ENCODE data around the gene SNRNP40.
A peak's percentile ranks its signal among the peaks of the same experiment; 100 is the strongest.

SNRNP40 gene

GRCh38 chr1:31296486-31297276 is at the start of gene SNRNP40, which contains the start of gene ZCCHC17:
Gene SNRNP40, minus strand, starts transcription at chr1:31296788. Its CDS starts 37 bp downstream, at chr1:31296751.
Gene ZCCHC17, plus strand, starts transcription at chr1:31297032. Its CDS starts 13,067 bp downstream, at chr1:31310099.
- peak; percentile 51 for TF ChIP-seq ZBTB7A (IDR thresholded peaks at IDR 0.05; ENCODE audit: low read depth)
- TF ChIP-seq FOXM1 (IDR thresholded peaks at IDR 0.05; ENCODE audit: borderline replicate concordance, low read depth) = no peak
- no peak for TF ChIP-seq EP300 (IDR thresholded peaks at IDR 0.05; ENCODE audit: borderline replicate concordance)
- TF ChIP-seq CREB1 (IDR thresholded peaks at IDR 0.05; ENCODE audit: low read depth) = peak; percentile 59
- no peak for TF ChIP-seq RAD21 (IDR thresholded peaks at IDR 0.05; ENCODE audit: low read depth)
- TF ChIP-seq TCF12 (IDR thresholded peaks at IDR 0.05; ENCODE audit: low read depth) = peak; percentile 22; the same call in 1 of the 2 replicates
- TF ChIP-seq NFIC (IDR thresholded peaks at IDR 0.05) = no peak
- peak; percentile 92 for TF ChIP-seq YY1 (IDR thresholded peaks at IDR 0.05; ENCODE audit: low read depth)
- no peak for TF ChIP-seq TEAD4 (IDR thresholded peaks at IDR 0.05)
- no peak for TF ChIP-seq CEBPB (IDR thresholded peaks at IDR 0.05)
- TF ChIP-seq USF1 (IDR thresholded peaks at IDR 0.05) = no peak
- TF ChIP-seq MAX (IDR thresholded peaks at IDR 0.05) = peak; percentile 73
- TF ChIP-seq EGR1 (IDR thresholded peaks at IDR 0.05) = no peak
- no peak for TF ChIP-seq REST (IDR thresholded peaks at IDR 0.05; ENCODE audit: low read depth)
- TF ChIP-seq TAF1 (IDR thresholded peaks at IDR 0.05; ENCODE audit: low read depth) = peak; percentile 90

GRCh38 chr1:31345635-31346034 is 49.0 kb upstream of the SNRNP40 start:
- no peak for TF ChIP-seq TEAD4 (IDR thresholded peaks at IDR 0.05)
- TF ChIP-seq TAF1 (IDR thresholded peaks at IDR 0.05; ENCODE audit: low read depth) = no peak
- no peak for TF ChIP-seq NFIC (IDR thresholded peaks at IDR 0.05)
- TF ChIP-seq FOXM1 (IDR thresholded peaks at IDR 0.05; ENCODE audit: borderline replicate concordance, low read depth) = no peak

GRCh38 chr1:31344503-31344902 is 47.9 kb upstream of the SNRNP40 start:
- TF ChIP-seq CREB1 (IDR thresholded peaks at IDR 0.05; ENCODE audit: low read depth) (no peak), FOXM1 (IDR thresholded peaks at IDR 0.05; ENCODE audit: borderline replicate concordance, low read depth) (no peak), CEBPB (IDR thresholded peaks at IDR 0.05) (no peak)

- no peak for TF ChIP-seq TEAD4 (IDR thresholded peaks at IDR 0.05)
- no peak for TF ChIP-seq CREB1 (IDR thresholded peaks at IDR 0.05; ENCODE audit: low read depth)
- no peak for TF ChIP-seq TCF12 (IDR thresholded peaks at IDR 0.05; ENCODE audit: low read depth)
- TF ChIP-seq TAF1 (IDR thresholded peaks at IDR 0.05; ENCODE audit: low read depth) = no peak
- TF ChIP-seq EGR1 (IDR thresholded peaks at IDR 0.05) = no peak
- no peak for TF ChIP-seq YY1 (IDR thresholded peaks at IDR 0.05; ENCODE audit: low read depth)
- no peak for TF ChIP-seq REST (IDR thresholded peaks at IDR 0.05; ENCODE audit: low read depth)
- no peak for TF ChIP-seq NFIC (IDR thresholded peaks at IDR 0.05)
- no peak for TF ChIP-seq EP300 (IDR thresholded peaks at IDR 0.05; ENCODE audit: borderline replicate concordance)
- no peak for TF ChIP-seq MAX (IDR thresholded peaks at IDR 0.05)
- no peak for TF ChIP-seq ZBTB7A (IDR thresholded peaks at IDR 0.05; ENCODE audit: low read depth)
- TF ChIP-seq CEBPB (IDR thresholded peaks at IDR 0.05) = no peak
- TF ChIP-seq FOXM1 (IDR thresholded peaks at IDR 0.05; ENCODE audit: borderline replicate concordance, low read depth) = no peak
- TF ChIP-seq USF1 (IDR thresholded peaks at IDR 0.05) = no peak
- no peak for TF ChIP-seq RAD21 (IDR thresholded peaks at IDR 0.05; ENCODE audit: low read depth)
These were observed 40.3 kb upstream of the SNRNP40 start for GRCh38 chr1:31336687-31337467.

- TF ChIP-seq MAX (IDR thresholded peaks at IDR 0.05) = no peak
- TF ChIP-seq CREB1 (IDR thresholded peaks at IDR 0.05; ENCODE audit: low read depth) = no peak
- peak; percentile 49 for TF ChIP-seq RAD21 (IDR thresholded peaks at IDR 0.05; ENCODE audit: low read depth)
- TF ChIP-seq USF1 (IDR thresholded peaks at IDR 0.05) = no peak
- no peak for TF ChIP-seq EGR1 (IDR thresholded peaks at IDR 0.05)
These were observed 38.4 kb upstream of the SNRNP40 start for GRCh38 chr1:31335007-31335406.

Data from Ishikawa (cell line).